ENCODE results near the gene IQCN.

GRCh38 chr19:18300930-18301717 lies 26.9 kb upstream of the IQCN start:
- TF ChIP-seq CTCF (conservative IDR thresholded peaks at IDR 0.05 in 1 of 2, IDR thresholded peaks at IDR 0.05 in 1 of 2; ENCODE audit: low read depth in 1 of 2, low read length in 2 of 2) (no peak), EZH2 (IDR thresholded peaks at IDR 0.05; ENCODE audit: low read length, missing control alignments) (no peak)
